Esophagus (tissue), 2 donors: ENCODE results near the gene HDAC5. TPM values are rescaled to one million over a fixed set of nuclear protein-coding genes. Genes with fewer than 3 reads are reported as not detected.
"Not testable (repeated sequence)": the region's sequence is repeated elsewhere in the genome, so short reads cannot be mapped to it uniquely, and the experiment has no call there.

ENCODE experiments used
- H3K27ac ChIP-seq, 2 donors: one replicate each; pipeline ENCODE4 v1.5.1; 2013; ENCODE audit warnings: low read depth in 2 of 2, mild to moderate bottlenecking in 2 of 2, inconsistent platforms in 1 of 2, low read length in 1 of 2, moderate library complexity in 1 of 2
- H3K27me3 ChIP-seq, 2 donors: one replicate each; pipeline ENCODE4 v1.6.1; 2013; ENCODE audit warnings: low read length in 2 of 2, control low read depth in 1 of 2, mild to moderate bottlenecking in 1 of 2; ENCODE audit not compliant: insufficient read depth in 2 of 2, control insufficient read depth in 1 of 2
- H3K36me3 ChIP-seq, 2 donors: one replicate each; pipeline ENCODE4 v1.6.1; 2013; ENCODE audit warnings: low read length in 1 of 2; ENCODE audit not compliant: control insufficient read depth in 2 of 2, insufficient read depth in 2 of 2
- H3K4me1 ChIP-seq, 2 donors: one replicate each; pipeline ENCODE4 v1.6.1; 2013; ENCODE audit warnings: low read length in 1 of 2; ENCODE audit not compliant: control insufficient read depth in 2 of 2, insufficient read depth in 2 of 2
- H3K4me3 ChIP-seq, 2 donors: one replicate each; pipeline ENCODE4 v1.5.1; 2013; ENCODE audit warnings: low read length in 2 of 2, mild to moderate bottlenecking in 2 of 2, low read depth in 1 of 2, moderate library complexity in 1 of 2
- H3K9me3 ChIP-seq, 2 donors: one replicate each; pipeline ENCODE4 v1.6.1; 2013; ENCODE audit warnings: mild to moderate bottlenecking in 2 of 2, low read depth in 1 of 2, low read length in 1 of 2, moderate library complexity in 1 of 2; ENCODE audit not compliant: control insufficient read depth in 2 of 2, insufficient read depth in 1 of 2
- WGBS, 2 donors: extraction: QIAGEN DNeasy Blood & Tissue Kit; methylation state at CpG; one replicate each; pipeline ENCODE4 v1.1.7; 2013; 5-methylcytosine and 5-hydroxymethylcytosine counted together
- polyA plus RNA-seq, 2 donors: library from polyadenylated mRNA; stranded (reverse); fragments of 200-250 nt; gene quantifications; one replicate each; pipeline ENCODE4 v1.2.3, GENCODE V29; 2013
- donor health status: healthy with polysubstance abuse.
- donor health status: Bipolar disorder and iron deficiency.

The HDAC5 gene
- polyA plus RNA-seq, 2 donors = 45.7 to 54.7 TPM

DNA sequence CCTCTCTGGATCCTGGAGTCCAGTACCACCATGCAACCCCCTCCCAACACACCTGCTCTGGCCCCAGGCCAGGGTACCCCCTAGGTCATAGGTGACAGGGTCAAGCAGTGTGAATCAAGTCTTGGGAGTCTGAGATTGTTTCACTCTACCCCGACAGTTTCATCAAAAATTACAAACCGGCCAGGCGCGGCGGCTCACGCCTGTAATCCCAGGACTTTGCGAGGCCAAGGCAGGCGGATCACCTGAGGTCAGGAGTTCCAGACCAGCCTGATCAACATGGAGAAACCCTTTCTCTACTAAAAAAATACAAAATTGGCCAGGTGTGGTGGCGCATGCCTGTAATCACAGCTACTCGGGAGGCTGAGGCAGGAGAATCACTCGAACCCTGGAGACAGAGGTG, 3.2 kb downstream of the HDAC5 start:
- H3K4me3 ChIP-seq, H3K27me3 ChIP-seq, H3K27ac ChIP-seq, H3K9me3 ChIP-seq, H3K36me3 ChIP-seq: not testable (repeated sequence)
- 88 to 93% methylated on average over 11 of the region's 11 CpGs for WGBS, 2 donors
- peaks cover 5 to 21% of the 10 kb centered on the region in 2 donors for H3K4me1 ChIP-seq

- Histone ChIP-seq H3K27ac (peak overlapping the region; percentile 14 to 82), H3K9me3 (no peaks in the 10 kb centered on the region), H3K27me3 (no peaks in the 10 kb centered on the region), H3K4me3 (no peak overlapping the region), H3K36me3 (peaks cover 4 to 5% of the 10 kb centered on the region in 2 donors), H3K4me1 (peaks cover 5 to 21% of the 10 kb centered on the region in 2 donors)
- 92 to 95% methylated on average over 2 of the region's 2 CpGs for WGBS, 2 donors
Measured at GRCh38 chr17:44119798-44120197, 3.6 kb downstream of the HDAC5 start.

GRCh38 chr17:44119062-44119461, 4.4 kb downstream of the HDAC5 start:
- whole genome bisulfite sequencing, 2 donors = 41 to 44% methylated on average over 5 of the region's 5 CpGs
- Histone ChIP-seq H3K36me3 (peaks cover 7 to 8% of the 10 kb centered on the region in 2 donors), H3K27ac (peak overlapping the region; percentile 52 to 82), H3K27me3 (no peaks in the 10 kb centered on the region), H3K4me3 (no peak overlapping the region), H3K9me3 (no peaks in the 10 kb centered on the region), H3K4me1 (peaks cover 11 to 26% of the 10 kb centered on the region in 2 donors)

DNA sequence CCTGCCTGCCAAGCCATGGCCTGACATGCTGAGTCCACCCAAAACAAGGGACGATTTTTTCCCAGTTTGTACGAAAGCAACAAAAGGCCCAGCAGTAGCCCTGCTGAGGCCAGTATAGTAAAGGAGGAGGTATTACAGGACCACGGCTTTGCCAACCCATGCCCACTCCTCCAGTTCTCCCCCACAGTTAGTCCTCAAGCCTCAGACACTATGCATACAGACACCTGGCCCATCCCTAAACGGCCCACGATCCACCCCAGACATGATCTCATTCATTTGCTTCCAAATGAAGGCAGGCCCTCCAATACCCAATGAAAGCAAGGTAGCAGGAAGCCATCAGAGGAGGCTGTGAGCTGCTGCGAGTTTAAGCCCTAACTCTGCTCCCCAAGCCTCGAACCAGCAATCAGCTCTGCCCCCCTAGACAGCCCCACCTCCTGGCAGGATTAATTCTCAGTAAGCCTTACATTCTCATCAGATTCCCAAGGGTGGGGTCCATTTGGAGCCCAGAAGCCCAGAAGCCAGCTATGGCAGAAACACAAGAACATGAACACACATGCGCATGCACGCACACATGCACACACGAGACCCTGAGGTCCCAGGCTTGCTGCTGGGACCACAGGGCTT, 4.9 kb downstream of the HDAC5 start:
- 52 to 63% methylated on average over 10 of the region's 10 CpGs for WGBS, 2 donors
- Histone ChIP-seq H3K27ac (peak overlapping the region; percentile 52 to 82), H3K36me3 (peaks cover 9 to 10% of the 10 kb centered on the region in 2 donors), H3K4me1 (peaks cover 16 to 31% of the 10 kb centered on the region in 2 donors), H3K4me3 (no peak overlapping the region), H3K27me3 (no peaks in the 10 kb centered on the region), H3K9me3 (no peaks in the 10 kb centered on the region)

- WGBS, 2 donors = 80% methylated on average over 18 of the region's 18 CpGs
- H3K27me3 ChIP-seq = no peaks in the 10 kb centered on the region
- H3K9me3 ChIP-seq = no peaks in the 10 kb centered on the region
- H3K4me1 ChIP-seq = peaks cover 20 to 38% of the 10 kb centered on the region in 2 donors
- H3K4me3 ChIP-seq = no peak overlapping the region
- H3K27ac ChIP-seq = no peak overlapping the region
- peaks cover 9 to 10% of the 10 kb centered on the region in 2 donors for H3K36me3 ChIP-seq
Measured at GRCh38 chr17:44117351-44117750, 6.1 kb downstream of the HDAC5 start.

- Histone ChIP-seq H3K36me3 (peaks cover 9 to 10% of the 10 kb centered on the region in 2 donors), H3K4me1 (peaks cover 18 to 44% of the 10 kb centered on the region in 2 donors), H3K27me3 (no peaks in the 10 kb centered on the region), H3K4me3 (no peak overlapping the region), H3K27ac (no peak overlapping the region), H3K9me3 (no peaks in the 10 kb centered on the region)
- WGBS, 2 donors = 61 to 63% methylated on average over 11 of the region's 11 CpGs
Measured at GRCh38 chr17:44115585-44116415, 7.6 kb downstream of the HDAC5 start.

GRCh38 chr17:44113868-44114840, 9.3 kb downstream of the HDAC5 start:
- Histone ChIP-seq H3K9me3 (no peaks in the 10 kb centered on the region), H3K27ac (peak overlapping the region; percentile 68 to 91), H3K4me1 (peaks cover 23 to 55% of the 10 kb centered on the region in 2 donors), H3K4me3 (no peak overlapping the region), H3K27me3 (no peaks in the 10 kb centered on the region), H3K36me3 (peaks cover 9 to 10% of the 10 kb centered on the region in 2 donors)
- WGBS, 2 donors = 65 to 73% methylated on average over 9 of the region's 9 CpGs

DNA sequence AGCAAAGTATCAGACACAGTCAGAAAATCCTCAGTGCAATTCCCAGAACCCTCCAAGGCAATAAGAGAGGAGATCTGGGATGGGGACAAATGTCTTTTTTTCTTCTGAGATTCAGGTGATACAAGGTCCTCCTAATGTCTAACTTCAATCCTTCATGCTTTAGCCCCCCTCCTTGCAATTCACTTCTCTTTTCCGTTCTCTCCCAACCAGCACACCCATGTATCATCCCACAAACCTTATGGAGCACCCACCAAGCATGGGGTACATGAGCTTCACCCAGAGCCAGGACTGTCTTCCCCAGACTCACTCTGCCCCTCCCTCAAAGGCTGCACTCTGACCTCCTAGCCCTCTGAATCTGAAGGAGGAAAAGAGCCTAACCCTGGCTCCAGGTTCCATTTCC, 10.1 kb downstream of the HDAC5 start:
- H3K27ac ChIP-seq = peak overlapping the region; percentile 68 to 91
- peaks cover 9 to 10% of the 10 kb centered on the region in 2 donors for H3K36me3 ChIP-seq
- H3K27me3 ChIP-seq = no peaks in the 10 kb centered on the region
- 79 to 100% methylated on average over 1 of the region's 1 CpG for WGBS, 2 donors
- H3K4me3 ChIP-seq = no peak overlapping the region
- peaks cover 27 to 53% of the 10 kb centered on the region in 2 donors for H3K4me1 ChIP-seq
- H3K9me3 ChIP-seq = no peaks in the 10 kb centered on the region
